C1 segment of cervical spinal cord (tissue), 14 donors: ENCODE data around the gene MEGF9.
"Not testable (repeated sequence)": the region's sequence is repeated elsewhere in the genome, so short reads cannot be mapped to it uniquely, and the experiment has no call there.

Experiments
- DNase-seq, 14 donors: peaks; one replicate each; lab custom pipeline; 2025; lab: John Stamatoyannopoulos, UW

Gene MEGF9

DNA sequence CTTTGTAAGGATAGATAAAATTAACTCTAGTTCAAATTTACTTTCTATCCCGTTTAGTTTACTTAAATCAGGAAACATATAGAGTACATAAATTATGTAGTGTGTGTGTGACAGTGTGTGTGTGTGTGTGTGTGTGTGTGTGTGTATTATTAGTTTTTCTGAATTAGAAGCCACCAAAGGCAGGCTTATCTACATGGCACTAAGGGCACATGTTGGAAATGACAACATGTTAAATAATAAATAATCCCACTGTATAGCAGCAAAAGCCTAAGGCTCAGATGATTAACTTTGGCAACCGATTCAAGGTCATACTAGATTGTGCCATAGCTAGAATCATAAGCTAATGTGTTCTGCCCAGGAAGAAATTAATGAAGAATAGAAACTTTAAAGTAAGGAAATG lies 54.6 kb downstream of the MEGF9 start:
- no peak for DNase-seq

DNA sequence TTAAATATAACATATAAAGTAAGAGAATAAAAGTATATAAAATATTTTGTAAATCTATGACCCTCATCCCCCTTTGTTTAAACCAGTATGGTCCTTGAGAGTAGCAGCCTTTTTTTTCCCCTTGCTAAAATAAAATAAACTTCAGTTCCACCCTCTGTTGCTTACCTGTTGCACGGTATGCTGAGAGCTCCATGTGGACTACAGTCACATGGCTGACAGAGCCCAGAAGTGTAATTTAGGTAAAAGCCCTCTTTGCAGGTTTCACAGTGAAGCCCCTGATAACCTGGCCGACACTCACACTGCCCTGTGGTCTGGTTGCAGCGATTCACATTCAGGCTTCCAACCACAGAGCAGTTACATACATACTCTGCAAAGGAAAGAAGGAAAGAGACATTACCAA lies 55.1 kb downstream of the MEGF9 start:
- no peak for DNase-seq

DNA sequence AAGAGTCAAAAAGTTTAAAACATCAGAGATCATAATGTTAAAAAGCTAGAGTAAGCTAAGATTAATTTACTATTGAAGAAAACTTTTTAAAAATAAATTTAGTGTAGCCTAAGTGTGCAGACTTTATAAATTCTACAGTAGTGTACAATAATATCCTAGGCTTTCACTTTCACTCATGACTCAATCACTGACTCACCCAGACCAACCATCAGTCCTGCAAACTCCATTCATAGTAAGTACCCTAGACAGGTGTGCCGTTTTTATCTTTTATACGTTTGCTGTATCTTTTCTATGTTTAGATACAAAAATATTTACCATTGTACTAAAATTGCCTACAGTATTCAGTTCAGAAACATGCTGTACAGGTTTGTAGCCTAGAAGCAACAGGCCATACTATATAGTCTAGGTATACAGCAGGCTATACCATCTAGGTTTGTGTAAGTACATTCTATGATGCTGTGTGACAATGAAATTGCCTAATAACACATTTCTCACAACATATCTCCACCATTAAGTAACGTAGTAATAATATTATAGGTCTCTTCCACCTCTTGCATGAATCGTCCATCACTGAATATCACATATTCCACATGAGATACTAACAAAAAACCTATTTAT lies 59.2 kb downstream of the MEGF9 start:
- DNase-seq = no peak

DNA sequence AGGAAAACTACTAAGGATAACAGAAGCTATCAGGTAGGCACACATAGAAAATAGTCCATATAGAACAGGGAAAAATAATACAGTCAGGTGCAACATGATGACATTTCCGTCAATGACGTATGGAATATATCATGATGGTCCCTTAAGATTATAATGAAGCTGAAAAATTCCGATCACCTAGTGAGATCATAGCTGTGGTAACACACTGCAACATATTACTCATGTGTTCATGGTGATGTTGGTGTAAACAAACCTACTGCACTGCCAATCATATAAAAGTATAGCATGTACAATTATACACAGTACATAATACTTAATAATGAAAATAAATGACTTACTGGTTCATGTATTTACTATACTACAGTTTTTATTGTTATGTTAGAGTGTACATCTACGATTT lies 60.0 kb downstream of the MEGF9 start:
- no peak for DNase-seq

DNA sequence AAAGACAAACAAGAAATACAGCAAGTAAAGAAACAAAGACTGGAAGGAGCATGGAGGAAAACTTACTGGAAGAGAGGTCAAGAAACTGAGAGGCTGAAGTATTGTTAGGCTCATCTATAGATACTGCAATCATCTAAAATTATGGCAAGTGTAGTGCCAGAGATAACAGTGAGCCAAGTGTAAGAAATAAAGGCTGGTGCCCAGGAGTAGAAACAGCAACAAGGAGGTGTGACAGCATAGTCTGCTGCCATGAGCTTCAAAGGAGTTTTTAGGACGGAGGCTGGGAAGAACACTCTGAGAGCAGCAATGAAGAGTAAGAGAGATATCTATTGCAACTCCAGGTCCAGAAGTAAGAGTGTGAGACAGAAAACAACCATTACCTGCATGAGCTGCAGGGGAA lies 60.5 kb downstream of the MEGF9 start:
- no peak for DNase-seq

GRCh38 chr9:120652934-120653333 lies 61.3 kb downstream of the MEGF9 start:
- no peak for DNase-seq

- DNase-seq = no peak
Observed at GRCh38 chr9:120650352-120650751, 63.9 kb downstream of the MEGF9 start.

DNA sequence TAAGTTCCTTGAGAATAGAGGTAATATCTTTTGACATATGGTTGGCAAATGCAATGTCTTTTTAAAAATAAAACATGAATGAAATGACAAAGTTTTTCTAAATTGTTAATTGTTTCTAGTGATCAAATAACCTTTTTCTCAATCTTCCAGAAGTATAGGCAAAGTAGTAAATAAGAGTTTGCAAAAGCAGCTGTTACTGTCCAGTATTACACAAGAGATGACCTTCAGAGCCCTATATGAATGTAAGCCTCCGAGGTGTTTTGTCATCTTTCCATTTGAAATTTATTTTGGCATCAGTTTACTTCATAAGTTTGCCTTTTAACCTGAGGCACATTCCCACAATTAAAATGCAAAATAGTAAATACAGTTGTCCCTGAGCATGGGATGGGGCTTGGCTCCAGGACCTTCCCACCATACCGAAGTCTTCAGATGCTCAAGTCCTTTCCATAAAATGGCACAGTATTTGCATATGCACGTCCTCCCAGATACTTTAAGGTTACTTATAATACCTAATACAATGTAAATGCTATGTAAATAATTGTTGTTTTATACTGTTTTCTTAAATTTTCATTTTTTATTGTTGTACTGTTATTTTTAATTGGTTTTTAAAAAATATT lies 65.6 kb downstream of the MEGF9 start:
- DNase-seq = no peak

GRCh38 chr9:120646948-120647347 lies 67.3 kb downstream of the MEGF9 start:
- no peak for DNase-seq

DNA sequence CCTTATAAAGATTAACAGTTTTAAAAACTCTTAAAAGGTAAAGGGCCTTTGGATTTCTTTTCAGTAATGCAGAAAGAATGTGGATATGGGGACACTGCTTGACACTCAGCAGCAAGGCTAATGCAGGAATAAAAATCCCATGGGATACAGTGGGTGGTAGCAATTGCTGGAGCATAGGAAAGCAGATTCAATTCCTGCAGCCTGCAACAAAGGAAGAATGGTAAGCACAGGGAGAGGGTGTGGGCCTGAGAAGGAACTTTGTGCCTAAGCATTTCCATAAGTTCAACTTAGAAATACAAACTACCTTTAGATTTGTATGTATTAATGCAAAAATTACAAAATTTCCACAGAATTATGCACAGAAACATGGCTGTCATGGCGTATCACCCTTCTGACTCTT lies 68.5 kb downstream of the MEGF9 start:
- no peak for DNase-seq

- no peak for DNase-seq
Observed at GRCh38 chr9:120643061-120643460, 71.2 kb downstream of the MEGF9 start.

DNA sequence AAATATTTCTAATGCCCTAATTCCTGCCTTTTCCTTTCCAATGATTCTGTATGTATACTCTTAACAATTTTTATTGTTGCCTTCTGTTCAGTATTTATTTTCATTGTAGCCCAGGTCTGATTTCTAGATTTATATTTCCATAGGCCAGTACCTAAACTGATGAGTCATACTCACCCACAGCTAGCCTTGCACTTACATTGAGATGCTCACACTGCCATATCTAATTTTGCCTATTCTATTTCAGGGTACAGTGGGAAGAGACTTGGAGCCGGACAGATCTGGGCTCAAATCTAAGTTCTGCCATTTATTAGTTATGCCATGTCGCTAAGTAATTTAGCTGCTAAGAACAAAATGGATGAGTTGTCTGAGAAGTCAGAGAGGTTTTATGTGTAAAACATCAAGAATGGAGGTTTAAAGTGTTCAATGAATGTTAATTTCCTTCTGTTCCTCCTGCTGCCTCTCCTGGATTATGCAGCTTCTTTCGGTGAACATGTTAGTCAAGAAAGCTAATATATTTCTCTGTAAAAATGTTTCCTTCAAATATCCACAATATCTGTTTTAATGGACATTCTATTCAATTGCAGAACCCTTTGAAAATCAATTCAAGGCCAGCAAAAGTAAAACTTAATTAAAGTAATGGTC lies 72.0 kb downstream of the MEGF9 start:
- DNase-seq = no peak

DNA sequence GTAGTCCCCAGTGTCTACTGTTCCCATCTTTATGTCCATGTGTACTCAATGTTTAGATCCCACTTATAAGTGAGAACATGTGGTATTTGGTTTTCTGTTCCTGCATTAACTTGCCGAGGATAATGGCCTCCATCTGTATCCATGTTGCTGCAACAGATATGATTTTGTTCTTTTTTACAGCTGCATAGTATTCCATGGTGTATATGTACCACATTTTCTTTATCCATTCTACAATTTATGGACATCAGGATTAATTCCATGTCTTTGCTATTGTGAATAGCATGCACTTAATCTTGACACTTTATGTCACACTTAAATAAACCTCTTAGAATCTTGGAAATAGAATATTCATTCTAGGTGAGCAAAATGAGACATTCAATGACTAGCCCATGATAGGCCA lies 73.4 kb downstream of the MEGF9 start:
- DNase-seq = not testable (repeated sequence)

DNA sequence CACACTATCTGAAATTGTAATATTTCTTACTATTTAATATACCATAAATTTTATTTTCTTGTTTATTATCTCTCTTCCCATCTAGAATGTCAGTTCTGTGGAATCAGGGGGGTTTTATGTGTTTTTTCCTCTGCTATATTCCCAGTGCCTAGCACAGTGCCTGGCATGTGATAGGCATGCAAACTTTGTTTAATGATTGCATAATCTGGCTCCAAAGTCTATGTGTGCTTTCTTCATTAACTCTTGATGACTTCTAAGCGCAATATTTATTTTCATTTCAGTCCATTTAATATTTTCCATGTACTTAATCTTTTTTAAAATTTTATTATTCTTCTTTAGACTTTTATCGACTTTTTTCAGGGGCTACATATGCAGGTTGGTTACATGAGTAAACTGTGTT lies 73.9 kb downstream of the MEGF9 start:
- no peak for DNase-seq

- no peak for DNase-seq
Observed at GRCh38 chr9:120637919-120638318, 76.4 kb downstream of the MEGF9 start.

DNA sequence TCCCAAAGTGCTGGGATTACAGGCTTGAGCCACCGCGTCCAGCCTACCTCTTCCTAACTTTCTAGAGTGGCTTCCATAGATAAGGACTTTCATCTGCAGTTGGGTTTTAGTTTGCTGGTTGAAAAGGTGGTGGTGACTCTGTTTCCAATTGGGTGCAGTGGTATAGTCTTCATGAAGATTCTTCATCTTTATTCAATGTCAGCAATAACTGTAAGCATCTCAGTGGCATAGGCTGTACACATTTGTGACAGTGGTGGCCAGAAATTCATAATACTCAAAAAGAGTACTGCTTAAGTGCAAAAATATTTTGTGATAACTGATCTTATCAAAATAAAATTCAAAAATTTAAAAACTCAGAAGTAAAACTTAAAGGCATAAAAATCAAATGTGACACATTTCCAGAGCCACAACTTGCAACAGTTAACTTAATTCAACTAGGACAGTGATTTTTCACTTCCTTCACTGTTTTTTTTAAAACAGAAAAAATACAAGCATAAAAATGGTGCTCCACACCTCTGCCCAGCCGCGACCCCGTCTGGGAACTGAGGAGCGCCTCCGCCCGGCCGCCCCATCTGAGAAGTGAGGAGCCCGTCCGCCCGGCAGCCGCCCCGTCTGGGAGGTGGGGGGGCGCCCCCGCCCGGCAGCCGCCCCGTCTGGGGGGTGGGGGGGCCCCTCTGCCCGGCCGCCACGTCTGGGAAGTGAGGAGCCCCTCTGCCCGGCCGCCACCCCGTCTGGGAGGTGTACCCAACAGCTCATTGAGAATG lies 77.9 kb downstream of the MEGF9 start:
- DNase-seq = no peak

- DNase-seq = no peak
Observed at GRCh38 chr9:120635011-120635410, 79.3 kb downstream of the MEGF9 start.

GRCh38 chr9:120630333-120630732 lies 83.9 kb downstream of the MEGF9 start:
- no peak for DNase-seq

DNA sequence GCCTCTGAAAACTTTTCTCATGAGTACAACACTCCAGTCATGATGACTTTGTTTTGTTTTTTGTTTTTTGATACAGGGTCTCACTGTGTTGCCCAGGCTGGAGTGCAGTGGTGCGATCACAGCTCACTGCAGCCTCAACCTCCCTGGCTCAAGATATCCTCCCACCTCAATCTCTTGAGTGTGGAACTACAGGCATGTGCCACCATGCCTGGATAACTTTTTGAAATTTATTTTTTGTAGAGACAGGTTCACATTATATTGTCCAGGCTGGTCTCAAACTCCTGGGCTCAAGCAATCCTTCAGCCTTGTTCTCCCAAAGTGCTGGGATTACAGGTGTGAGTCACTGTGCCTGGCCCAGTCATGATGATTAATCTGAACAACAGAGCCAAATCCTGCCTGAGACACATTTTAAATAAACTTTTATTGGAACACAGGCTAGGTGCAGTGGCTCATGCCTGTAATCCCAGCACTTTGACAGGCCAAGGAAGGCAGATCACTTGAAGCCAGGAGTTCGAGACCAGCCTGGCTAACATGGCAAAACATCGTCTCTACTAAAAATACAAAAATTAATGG lies 85.3 kb downstream of the MEGF9 start:
- DNase-seq = not testable (repeated sequence)

DNA sequence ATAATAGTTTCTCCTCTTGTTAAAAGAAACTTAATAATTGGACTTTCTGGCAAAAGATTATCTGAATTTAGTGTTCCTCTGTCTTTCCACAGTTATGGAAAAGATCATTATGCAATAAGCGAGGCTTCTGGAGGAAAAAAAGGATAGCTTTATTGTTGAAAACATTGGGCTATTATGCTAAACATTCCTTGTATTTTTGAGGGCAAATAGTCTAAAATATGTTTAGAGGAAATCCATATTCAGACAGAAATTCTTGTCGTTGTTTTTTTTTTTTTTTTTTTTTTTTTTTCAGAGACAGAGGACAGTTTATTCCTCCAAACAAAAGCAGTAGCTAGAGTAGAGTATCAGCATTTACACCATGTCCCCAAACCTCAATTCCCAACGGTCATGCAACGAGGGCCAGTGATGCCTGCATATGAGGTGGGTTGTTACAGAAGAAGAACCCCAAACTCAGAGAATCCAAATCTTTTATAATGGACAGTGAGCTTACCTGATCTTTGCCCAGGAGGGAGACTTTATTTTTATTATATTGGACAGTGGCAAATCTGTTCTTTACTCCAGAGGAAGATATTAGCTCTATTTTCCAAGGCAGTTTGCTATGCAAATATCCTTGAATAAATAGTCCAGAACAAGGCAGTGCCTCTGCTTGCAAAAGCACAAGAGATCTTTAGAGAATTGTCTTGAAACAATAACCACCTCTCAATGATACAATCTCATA lies 85.9 kb downstream of the MEGF9 start:
- peak in 1 of 14 donors; percentile 17 for DNase-seq

DNA sequence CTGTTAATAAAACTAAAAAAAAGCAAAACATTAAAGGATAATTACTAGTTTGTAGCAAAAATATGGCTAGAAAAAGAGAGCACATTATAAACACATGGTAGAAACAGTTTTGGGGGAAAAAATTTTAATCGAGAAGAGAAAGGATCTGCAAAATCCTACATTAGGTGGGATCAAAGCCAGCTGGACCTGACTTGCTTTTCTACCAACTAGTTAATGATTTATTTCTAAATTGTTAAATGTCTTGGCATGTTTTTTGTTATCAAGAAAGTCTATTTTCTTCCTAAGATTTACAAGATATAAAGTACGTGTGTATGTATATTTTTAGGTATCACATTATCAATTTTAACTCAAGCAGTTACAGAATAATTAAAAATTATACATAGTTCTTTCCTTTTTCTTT lies 87.2 kb downstream of the MEGF9 start:
- no peak for DNase-seq

GRCh38 chr9:120626512-120626911 lies 87.8 kb downstream of the MEGF9 start:
- no peak for DNase-seq
